ENCODE data around the gene PCBD1. TPM values are rescaled to one million over a fixed set of nuclear protein-coding genes. Genes with fewer than 3 reads are reported as not detected.

PCBD1 gene
- total RNA-seq, 1 donor from 2014 or later, result 117 TPM

DNA sequence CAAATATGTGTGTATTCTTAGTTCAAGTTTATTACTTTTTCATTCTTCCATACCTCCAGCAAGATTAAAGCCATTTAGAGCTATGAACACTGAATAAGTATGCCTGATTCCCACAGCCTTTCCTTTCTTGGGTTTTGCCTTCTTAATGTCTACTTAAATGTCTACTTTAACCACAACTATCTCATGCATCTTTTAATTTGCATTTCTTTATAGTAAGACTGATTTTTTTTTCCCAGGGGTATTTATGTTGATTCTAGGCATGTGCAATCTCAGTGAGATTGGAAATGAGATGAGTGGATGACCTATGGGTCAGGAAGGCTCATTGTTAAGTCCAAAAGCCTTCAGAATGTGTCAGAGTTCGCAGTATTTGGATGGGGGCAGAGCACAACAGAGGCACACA is 3.6 kb downstream of the PCBD1 start:
- ATAC-seq (no peak), DNase-seq (no peak)
- H3K27me3 ChIP-seq, result no peaks in the 10 kb centered on the region
- intact Hi-C loops (cut with DNase I), result no loop called here
- H3K27ac ChIP-seq, result no peak overlapping the region
- H3K4me1 ChIP-seq, result peaks cover 16% of the 10 kb centered on the region
- TF ChIP-seq, protein P1, sequence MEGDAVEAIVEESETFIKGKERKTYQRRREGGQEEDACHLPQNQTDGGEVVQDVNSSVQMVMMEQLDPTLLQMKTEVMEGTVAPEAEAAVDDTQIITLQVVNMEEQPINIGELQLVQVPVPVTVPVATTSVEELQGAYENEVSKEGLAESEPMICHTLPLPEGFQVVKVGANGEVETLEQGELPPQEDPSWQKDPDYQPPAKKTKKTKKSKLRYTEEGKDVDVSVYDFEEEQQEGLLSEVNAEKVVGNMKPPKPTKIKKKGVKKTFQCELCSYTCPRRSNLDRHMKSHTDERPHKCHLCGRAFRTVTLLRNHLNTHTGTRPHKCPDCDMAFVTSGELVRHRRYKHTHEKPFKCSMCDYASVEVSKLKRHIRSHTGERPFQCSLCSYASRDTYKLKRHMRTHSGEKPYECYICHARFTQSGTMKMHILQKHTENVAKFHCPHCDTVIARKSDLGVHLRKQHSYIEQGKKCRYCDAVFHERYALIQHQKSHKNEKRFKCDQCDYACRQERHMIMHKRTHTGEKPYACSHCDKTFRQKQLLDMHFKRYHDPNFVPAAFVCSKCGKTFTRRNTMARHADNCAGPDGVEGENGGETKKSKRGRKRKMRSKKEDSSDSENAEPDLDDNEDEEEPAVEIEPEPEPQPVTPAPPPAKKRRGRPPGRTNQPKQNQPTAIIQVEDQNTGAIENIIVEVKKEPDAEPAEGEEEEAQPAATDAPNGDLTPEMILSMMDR (IDR thresholded peaks at IDR 0.05), result no peak
- no peaks in the 10 kb centered on the region for H3K9me3 ChIP-seq
- no peak overlapping the region for H3K4me3 ChIP-seq
- peaks cover 30% of the 10 kb centered on the region for H3K36me3 ChIP-seq

DNA sequence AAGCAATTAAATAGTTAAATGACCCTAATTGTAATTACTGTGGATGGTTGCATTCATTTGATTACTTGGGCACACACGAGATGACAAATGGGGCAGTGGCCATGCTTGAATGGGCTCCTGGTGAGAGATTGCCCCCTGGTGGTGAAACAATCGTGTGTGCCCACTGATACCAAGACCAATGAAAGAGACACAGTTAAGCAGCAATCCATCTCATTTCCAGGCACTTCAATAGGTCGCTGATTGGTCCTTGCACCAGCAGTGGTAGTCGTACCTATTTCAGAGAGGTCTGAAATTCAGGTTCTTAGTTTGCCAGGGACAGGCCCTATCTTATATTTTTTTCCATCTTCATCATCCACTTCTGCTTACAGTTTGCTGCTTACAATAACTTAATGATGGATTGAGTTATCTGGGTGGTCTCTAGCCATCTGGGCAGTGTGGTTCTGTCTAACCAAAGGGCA is 8.3 kb downstream of the PCBD1 start:
- Histone ChIP-seq H3K27ac (no peak overlapping the region), H3K4me3 (no peak overlapping the region), H3K36me3 (peaks cover 52% of the 10 kb centered on the region), H3K4me1 (no peaks in the 10 kb centered on the region), H3K27me3 (no peaks in the 10 kb centered on the region), H3K9me3 (no peaks in the 10 kb centered on the region)
- TF ChIP-seq, protein P1 (IDR thresholded peaks at IDR 0.05), result peak; percentile 96
- DNase-seq, result peak; percentile 77
- intact Hi-C loops (cut with DNase I), result no loop called here
- ATAC-seq, result peak; percentile 95

DNA sequence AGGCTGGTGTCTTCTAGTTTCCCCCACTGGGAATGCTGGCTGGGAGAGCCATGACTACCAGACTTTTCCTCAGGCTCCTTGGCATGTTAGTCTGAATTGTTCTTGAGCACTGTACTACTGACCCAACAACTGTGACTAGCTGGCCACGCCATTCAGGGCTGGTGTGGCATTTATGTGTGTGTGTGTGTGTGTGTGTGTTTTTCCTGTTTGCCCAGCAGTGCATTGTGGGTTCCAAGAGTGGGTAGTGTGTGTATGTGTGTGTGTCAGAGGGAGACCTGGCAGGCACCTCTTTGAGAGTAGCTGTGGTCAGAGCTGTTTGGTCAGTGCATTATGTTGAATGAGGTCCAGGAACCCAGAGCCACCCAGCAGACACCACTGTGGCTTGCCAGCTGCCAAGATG is 9.2 kb downstream of the PCBD1 start:
- TF ChIP-seq, protein P1 (IDR thresholded peaks at IDR 0.05), result no peak
- ATAC-seq, result no peak
- Histone ChIP-seq H3K9me3 (no peaks in the 10 kb centered on the region), H3K27me3 (no peaks in the 10 kb centered on the region), H3K4me1 (no peaks in the 10 kb centered on the region), H3K36me3 (peaks cover 49% of the 10 kb centered on the region), H3K4me3 (no peak overlapping the region), H3K27ac (no peak overlapping the region)
- intact Hi-C loops (cut with DNase I), result loop anchor here (10.0 kb wide), 1 partner anchor 64 kb away; the partner anchor contains the start of gene SGPL1
- no peak for DNase-seq

DNA sequence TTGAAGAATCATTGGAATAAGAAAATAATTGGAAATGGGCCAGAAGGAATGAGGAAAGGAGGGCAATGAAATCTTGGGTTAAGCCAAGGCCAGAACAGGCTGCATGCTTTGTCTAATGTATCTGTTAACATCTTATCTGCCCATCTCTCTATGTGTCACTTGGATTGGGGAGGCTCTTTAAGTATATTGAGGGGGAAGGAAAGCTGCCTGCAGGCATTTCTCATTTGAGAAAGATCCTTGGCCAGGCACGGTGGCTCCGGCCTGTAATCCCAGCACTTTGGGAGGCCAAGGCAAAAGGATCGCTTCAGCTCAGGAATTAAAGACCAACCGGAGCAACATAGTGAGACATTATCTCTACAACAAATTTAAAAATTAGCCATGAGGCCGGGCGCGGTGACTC is 14.3 kb downstream of the PCBD1 start:
- H3K27ac ChIP-seq, result no peak overlapping the region
- intact Hi-C loops (cut with DNase I), result loop anchor here (10.0 kb wide), 1 partner anchor 59 kb away; the partner anchor contains the start of gene SGPL1
- no peaks in the 10 kb centered on the region for H3K4me1 ChIP-seq
- H3K9me3 ChIP-seq, result no peaks in the 10 kb centered on the region
- no peaks in the 10 kb centered on the region for H3K27me3 ChIP-seq
- TF ChIP-seq, protein P1 (IDR thresholded peaks at IDR 0.05), result no peak
- ATAC-seq (no peak), DNase-seq (no peak)
- H3K4me3 ChIP-seq, result no peak overlapping the region
- peaks cover 67% of the 10 kb centered on the region for H3K36me3 ChIP-seq

DNA sequence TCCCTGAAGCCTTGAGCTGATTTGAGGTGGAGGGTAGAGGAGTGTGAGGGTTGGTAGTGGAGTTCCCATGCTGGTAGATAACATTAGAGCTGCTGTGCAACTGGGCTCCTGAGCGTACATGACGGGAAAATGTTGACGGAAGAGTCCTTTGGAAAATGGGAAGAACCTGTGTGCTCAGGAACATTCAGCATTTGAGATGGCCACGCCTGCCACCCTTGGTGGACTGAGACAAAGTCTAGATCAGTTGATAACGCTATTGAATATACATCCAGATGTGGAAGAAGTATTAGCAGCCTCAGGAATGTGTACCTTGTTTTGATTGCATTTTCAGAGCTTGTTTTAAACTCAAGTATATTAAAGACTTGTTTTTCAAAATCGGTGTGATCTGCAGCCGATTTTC is 16.1 kb downstream of the PCBD1 start:
- peaks cover 63% of the 10 kb centered on the region for H3K36me3 ChIP-seq
- H3K4me3 ChIP-seq, result no peak overlapping the region
- no peak for DNase-seq
- ATAC-seq, result no peak
- intact Hi-C loops (cut with DNase I), result loop anchor here (10.0 kb wide), 1 partner anchor 57 kb away; the partner anchor contains the start of gene SGPL1
- H3K27me3 ChIP-seq, result no peaks in the 10 kb centered on the region
- no peaks in the 10 kb centered on the region for H3K9me3 ChIP-seq
- no peak overlapping the region for H3K27ac ChIP-seq
- H3K4me1 ChIP-seq, result no peaks in the 10 kb centered on the region
- TF ChIP-seq, protein P1 (IDR thresholded peaks at IDR 0.05), result no peak

DNA sequence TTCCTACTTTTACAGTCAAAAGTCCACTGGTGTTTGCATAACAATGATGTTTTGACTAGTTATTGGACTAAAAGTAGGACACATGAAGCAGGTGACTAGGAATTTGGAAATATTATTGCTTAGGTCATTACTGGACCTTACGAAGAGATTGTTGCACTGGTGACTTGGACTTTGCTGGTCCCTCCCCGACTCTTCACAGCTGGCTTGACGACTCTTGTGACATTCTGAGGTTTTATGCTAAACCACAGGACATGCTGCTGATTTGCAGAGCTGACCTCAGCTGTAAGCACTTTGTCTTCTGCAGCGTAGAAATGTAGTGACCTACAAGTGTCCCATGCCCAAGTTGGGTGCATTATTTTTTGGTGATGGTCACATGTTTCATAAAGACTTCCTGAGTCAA is 21.9 kb downstream of the PCBD1 start:
- Histone ChIP-seq H3K4me1 (no peaks in the 10 kb centered on the region), H3K36me3 (peaks cover 23% of the 10 kb centered on the region), H3K27ac (no peak overlapping the region), H3K4me3 (no peak overlapping the region), H3K9me3 (no peaks in the 10 kb centered on the region), H3K27me3 (no peaks in the 10 kb centered on the region)
- TF ChIP-seq, protein P1 (IDR thresholded peaks at IDR 0.05), result no peak
- intact Hi-C loops (cut with DNase I), result no loop called here
- DNase-seq (no peak), ATAC-seq (peak; percentile 92)
